ENCODE measurements around the gene PELI1.

PELI1 gene, protein sequence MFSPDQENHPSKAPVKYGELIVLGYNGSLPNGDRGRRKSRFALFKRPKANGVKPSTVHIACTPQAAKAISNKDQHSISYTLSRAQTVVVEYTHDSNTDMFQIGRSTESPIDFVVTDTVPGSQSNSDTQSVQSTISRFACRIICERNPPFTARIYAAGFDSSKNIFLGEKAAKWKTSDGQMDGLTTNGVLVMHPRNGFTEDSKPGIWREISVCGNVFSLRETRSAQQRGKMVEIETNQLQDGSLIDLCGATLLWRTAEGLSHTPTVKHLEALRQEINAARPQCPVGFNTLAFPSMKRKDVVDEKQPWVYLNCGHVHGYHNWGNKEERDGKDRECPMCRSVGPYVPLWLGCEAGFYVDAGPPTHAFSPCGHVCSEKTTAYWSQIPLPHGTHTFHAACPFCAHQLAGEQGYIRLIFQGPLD

DNA sequence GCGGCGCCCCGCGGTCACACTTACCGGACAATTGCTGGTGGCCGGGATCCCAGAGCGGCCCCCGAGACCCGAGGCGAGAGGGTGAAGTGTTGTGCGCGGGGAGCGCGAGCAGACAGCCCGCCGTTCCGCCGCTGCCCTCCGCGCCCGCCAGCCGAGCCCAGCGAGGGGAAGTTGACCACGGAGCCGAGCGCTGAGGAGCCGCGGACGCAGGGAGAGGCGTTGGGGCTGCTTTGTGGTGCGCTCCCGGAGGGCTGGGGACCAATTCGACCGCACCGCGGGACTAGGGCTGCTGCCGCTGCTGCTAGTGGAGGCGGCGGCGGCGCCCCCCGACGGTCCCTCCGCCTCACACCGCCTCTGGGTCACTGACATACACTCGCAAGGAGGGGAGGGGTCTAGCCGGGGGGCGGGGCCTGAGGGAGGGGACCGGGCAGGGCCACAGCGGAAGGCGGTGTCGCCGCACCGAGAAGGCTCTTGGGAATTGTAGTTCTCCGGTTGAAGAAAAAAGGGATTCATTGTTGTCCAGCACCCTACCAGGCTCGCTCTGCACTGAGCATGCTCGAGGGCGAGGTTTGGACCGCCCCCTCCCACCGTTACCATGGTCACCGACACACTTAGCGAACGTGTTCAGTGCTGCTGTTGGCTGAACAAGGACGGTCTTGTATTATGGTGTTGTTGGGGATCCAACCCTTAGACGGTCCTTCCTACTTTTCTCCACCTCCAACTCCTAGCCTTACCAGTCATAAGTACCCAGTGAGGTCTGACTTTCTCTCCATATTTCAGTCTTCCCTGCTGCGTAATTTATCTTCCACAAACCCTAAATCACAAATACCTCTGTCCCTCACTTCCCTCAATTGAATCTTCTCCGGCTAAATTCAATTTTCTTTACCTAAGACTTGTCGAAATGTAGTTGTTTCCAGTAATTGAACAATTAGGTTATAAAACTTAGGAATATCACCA lies at the start of gene PELI1:
Gene PELI1, minus strand, starts transcription at position 364 of the 957 bp plus-strand sequence. CDS start 36,110 bp downstream, outside the sequence.
- DNase-seq: peak; percentile 83

DNA sequence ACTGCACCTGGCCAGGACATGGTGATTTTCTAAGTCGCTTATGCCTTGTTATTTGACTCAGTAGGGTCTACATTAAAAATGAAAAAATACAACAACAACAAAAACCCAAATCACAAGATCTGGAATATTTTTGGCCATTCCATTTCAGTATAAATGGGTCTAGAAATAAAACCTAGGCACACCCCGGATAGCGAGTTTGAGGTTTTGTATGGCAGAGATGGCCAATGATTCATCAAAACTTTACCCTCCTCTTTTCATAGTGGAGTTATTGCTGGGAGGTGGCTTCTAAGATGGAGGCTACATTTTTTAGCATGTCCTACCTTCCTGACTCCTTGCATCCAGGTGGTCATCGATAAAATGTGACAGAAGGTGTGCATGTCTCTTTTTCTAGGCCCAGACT lies 49.3 kb upstream of the PELI1 start:
- no peak for DNase-seq

DNA sequence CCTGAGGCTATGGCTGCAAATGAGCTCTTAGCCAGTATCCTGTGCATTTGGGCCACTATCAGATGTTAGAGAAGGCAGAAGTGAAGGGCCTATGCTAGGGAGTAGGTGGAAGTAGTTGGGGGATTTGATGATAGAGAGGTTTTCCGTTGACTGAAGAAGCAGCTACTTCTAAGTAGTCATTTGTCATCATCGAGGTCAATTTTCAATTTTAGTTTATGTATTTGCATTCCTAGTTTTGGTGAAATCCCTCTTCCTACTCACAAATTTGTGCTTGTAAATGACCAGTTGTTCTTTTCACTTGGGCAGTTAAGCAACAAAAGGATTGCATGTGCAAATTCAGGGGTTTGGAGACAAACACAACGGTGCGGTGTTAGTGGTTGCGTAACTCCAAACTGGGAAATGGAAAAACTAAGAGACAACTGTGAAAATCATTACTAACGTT lies 48.5 kb upstream of the PELI1 start:
- DNase-seq: no peak

DNA sequence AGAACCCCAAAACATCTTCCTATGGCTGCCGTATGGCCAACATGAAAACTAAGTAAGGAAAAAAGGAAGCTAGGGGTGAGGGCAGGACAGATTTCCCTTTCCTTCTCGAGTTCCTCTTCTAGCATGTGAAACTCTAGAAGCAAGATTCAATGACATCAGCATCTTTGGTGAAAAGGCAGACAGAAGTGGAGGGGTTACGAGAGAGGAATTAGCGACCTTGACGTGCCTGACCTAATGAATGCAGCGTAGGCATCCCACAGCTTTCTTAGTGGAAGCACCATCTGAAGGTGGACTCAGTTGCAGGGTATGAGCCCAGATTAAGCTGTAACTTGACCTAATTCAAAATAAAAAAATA lies 47.9 kb upstream of the PELI1 start:
- DNase-seq: no peak

DNA sequence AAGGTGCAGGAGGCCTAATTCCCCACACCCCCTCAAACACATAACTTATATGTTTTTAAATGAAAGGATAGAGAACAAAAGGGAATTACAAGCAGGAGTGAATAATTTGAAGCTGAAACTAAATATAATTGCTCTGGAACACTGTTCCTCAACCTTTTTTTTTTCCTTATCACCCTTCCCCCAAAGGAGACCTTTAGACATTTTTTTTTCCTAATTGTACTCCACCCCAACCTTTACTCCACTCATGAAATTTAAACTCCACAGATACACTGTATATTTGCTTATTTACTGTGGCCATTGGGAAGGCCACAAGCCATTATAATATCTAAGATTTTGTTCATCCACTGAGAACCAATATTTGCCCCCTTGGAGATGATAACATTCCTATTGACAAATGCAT lies 45.4 kb upstream of the PELI1 start:
- DNase-seq: no peak

DNA sequence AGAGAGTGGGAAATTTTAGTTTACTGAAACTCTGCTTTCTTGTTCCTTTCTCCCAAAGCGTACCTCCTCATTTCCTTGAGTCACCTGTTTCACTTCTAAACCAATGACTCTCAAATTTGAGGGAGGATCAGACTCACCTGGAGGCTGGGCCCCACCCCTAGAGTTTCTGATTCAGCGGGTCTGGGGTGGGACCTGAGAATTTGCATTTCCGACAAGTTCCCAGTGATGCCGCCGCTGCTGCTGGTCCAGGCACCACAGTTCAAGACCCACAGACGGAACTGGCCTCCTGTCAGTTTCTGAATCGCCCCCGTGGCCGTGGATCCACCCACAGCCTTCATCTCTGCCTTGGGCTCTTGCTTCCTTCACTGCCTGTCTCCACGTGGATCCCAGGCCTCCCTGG lies 44.9 kb upstream of the PELI1 start:
- no peak for DNase-seq

DNA sequence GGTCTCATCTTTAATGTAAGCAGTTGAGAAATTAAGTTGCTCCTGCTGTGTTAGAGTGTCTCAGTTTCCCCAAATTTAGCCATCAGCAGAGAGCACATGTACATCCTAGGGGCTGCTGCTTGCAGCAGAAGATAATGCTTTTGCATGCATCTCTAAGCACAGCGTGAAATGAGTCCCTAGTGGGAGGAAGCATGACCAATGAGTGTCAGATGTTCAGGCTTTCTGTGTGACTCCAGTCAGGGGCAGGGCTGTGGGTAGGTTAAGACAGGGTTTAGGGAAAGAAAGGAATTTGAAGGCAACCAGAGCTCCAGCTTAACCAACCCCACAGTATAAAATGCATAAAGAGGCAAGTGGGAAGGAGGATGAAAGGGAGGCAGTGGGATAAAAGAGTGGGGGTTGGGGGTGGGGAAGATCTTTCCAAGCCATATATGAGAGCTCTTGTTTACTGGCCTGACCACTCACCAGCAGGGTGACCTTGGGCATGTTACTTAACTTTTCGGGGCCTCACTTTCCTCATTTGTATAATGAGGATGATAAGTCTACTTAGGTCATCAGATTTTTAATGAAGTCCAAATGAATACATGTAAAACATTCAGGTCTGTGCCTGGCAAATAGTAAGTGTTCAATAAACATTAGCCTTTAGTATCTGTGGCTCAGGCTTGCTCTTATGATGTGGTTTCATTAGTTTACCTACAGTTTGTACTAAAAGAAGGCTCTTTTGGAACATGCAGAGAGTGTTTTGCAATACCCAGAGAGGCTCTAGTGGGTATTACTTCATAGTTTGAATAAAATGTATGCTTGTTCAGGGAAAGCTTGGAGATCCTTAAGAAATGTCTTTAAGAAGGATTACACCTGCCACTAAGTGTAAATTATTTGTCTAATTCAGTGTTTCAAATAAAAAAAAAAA lies 42.7 kb upstream of the PELI1 start:
- DNase-seq: no peak

DNA sequence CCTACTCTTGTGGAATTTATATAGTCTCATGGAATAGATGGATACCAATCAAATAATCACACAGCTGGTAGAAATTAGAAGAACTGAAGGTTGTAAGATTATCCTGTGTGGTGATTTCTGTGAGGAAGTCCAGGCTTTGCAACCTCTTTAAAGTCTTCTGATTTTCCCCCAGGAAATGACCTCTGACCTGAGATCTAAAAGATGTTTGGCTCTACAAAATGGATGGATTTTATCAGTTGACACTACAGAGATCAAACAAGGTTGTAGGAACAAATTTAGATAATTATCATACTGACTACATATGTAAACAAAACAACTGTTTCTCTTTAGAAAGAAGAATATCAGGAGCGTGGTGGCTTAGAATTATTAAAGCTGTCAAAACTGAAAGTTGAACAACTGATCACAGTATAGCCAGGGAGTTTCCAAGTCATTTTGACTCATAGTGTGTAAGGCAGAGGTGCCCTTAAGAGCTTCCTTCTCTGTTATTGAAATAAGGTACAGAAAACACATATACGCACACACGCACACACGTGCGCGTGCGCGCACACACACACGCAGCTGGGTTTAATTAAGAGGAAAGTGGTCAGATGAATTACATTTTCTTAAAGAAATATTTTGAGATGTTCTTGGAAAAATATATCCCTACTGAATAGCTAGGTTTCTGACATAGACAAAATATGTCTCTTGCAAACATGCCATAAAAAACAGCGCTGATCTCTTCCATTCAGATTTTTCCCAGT lies 35.5 kb upstream of the PELI1 start:
- no peak for DNase-seq

DNA sequence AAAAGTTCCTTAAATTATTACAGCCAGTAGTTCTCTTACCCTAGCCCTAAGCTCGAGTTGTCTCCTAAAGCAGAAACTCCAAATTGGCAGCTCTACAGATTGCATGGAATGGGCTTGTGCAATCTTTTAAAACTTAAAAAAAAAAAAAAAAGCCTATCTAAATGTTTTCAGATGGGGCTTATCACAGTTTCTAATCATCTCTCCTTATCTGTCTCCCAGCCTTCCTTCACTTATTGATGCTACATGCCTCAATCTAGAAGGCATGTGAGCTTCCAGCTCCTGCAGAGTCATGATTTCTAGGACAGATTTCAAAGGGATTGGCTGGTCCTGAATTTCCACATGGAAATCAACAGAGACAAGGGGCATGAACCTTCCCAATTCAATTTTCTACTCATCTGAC lies 33.1 kb upstream of the PELI1 start:
- no peak for DNase-seq

DNA sequence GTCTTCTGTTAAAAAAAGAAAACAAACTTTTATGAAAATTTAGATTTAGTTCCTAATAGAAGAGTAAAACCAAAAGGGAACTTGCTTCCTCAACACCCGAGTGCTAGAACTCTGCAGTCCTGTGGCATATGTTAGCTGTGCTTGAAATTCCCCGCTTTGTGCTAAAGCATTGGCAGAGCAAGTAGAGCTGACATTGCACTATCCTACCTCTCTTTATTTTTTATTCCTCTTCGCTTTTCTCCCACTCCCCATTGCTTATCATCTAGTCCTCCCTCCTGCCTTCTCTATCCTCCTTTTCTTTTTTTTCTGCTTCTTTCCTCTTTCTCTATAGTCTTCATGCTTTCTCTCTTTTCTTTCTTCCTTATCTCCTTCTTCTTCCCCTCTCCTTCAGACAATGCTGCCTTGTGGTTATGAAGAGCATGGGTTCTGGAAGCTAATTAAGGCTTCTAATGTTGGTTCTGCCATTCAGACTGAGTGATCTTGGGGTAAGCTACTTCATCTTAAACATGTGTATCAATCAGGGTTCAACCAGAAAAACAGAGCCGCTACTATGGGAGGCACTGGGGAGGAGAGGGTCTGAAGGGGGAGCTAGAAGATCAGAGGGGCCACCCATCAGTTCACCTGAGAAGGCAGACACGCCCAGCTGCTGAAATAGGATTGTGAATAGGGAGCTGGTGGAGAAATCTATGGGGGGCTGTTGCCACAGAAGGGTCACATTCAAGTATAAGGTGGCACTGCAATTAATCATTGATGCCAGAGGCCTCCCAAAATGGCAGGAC lies 31.4 kb upstream of the PELI1 start:
- no peak for DNase-seq

DNA sequence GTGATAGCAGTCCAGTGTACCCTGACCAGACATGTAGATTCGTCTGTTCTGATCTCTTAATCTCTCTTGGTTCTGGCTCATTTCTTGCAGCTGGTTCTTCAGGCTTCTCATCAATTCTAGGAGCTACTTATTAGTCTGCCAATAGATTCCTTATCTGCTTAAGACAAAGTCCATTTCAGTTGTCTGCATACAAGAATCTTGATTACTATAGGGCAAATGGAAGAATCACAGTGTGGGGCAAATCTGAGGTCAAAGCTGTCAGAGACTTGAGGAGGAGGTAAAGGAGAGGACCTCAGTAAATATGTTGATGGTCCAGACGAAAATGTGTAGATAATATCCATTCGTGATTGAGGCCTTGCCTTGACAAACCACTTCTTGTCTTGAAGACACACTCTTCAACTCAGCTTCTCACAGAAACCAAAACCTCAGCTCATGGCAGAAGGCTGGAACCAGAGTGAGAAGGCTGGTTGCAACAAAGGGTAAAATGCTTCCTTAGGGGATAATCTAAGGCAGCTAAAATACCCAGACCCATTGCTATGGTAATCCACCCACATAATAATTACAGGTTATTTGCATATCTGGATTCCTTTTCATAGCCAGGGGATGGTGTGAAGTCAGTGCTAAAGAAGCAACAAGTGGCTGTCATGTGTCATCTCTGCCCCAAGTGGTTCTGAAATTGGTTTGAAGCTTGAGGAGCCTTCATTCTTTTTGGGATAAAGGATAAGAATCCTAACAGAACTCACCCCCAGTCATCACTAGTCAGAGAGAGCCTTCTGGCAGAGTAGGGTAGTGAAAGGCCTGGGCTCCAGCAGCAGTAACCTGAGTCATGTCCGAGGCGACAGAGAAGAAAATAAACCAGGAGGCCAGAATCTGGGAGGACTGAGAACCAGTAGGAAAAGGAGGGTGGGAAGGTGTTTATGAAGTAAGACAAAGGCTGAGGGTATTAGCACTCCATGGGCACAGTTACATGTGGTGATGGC lies 29.2 kb upstream of the PELI1 start:
- DNase-seq: no peak

DNA sequence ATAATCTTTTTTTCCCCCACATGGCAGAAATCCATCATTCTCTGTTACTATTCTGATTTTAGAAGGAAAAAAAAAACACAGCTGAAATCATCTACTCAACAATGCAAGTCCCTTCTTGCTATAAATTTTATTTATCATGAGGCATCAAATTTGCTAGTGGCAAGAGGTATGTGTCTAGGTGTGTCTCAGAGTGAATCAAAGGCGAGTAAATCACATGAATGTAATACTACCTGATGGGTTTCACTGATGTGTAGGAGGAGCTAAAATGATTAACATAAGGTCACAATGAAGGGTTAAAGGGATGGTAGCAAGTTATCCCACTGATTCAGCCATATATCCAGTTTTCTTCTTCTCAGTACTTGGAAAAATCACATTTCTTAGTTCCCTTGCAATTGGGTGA lies 24.5 kb upstream of the PELI1 start:
- DNase-seq: no peak

DNA sequence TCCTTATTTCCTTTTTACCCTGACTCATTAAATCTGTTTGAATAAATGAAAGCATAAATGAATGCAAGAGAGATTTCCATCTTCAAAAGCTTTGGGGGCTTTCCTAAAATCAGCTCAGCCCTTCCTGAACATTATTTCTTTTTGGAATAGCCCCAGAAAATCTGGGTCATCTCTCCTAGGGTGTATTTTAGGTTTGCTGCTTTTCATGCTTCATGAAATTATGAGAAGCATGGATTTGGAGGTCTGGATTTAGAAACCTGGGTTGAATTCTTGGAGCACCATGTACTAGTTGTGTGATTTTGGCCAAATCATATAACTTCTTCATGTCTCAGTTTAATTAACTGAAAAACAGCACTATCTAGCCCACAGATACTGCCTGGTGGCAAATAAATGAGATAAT lies 24.0 kb upstream of the PELI1 start:
- no peak for DNase-seq

DNA sequence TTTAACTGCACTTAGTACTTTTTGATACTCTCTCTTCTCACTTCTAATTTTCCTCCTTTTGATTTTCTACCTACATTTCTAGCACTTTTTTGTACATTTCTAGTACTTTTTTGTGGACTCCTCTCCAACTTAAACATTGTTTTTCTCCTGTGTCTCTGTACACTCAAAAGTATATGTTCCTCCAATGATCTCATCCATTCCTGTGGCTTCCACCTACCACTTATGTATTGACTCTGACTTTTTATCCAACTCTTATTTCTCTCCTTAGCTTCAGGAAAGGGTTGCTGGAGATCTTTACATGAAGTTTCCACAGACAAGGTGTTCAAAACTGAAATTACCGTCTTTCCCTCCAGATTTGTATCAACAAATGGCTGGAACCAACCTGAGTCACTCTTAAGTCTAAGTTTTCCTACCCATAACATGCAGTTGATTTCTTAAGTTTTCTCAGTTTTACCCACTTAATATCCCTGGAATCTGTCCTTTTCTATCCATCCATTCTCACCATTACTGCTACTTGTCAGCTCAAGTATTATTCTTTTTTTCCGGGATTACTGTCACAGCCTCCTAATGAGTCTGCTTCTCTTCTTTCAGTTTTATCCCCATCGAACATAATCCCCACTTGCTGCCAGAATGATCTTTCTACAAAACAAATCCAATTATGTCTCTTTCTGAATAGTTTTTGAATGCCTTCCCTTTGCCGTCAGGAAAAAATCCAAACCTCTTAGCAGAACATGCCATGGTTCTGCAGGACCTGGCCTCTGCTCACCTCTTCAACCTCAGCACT lies 22.6 kb upstream of the PELI1 start:
- DNase-seq: no peak

DNA sequence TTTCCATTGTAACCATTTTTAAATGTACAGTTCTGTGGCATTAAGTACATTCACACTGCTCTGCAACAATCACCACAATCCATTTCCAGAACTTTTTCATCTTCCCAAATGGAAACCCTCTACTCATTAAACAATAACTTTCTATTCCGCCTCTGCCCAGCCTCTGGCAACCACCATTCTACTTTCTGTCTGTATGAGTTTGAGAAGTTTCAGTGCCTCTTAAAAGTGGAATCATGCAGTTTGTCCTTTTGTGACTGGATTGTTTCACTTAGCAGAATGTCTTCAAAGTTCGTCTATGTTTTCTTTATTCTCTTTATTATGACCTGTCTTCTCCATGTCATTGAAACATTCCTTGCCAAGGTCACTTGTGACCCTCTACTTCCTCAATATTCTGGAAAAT lies 22.0 kb upstream of the PELI1 start:
- DNase-seq: no peak

DNA sequence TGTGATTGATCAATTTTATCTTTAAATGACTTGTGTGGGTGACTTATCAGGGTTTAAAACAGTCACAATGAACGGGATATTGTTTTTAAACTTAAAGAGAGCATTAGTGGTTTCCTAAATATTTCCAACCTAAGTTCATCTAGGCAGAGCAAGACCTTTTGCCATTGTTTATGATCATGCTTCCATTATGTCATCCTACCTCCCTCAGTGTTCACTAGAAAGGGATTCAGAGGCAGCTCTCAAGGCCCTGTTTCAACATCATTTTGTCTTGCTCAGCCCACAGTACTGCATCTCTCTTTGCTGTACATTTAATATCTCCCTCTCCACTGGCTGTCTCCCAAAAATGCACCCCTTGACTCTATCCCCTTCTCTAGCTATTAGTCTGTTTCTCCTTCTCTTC lies 21.5 kb upstream of the PELI1 start:
- DNase-seq: no peak

DNA sequence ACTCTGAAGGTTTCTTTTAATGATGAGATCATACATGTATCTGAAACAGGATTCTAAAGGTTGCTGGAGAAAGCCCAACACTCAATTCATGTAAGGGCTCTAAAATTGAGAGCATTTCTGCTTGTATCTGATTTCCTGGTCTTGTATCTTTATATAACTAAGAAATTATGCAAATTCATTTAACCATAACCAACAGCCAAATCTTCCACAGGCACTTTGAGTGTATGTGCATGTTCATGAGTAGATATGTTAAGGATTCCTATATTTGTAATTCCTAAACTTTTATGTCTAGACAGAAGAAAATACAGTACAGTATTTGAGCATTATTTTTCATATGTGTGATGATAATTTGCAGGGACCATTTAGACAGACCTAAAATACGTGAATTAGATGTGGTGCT lies 20.4 kb upstream of the PELI1 start:
- no peak for DNase-seq

DNA sequence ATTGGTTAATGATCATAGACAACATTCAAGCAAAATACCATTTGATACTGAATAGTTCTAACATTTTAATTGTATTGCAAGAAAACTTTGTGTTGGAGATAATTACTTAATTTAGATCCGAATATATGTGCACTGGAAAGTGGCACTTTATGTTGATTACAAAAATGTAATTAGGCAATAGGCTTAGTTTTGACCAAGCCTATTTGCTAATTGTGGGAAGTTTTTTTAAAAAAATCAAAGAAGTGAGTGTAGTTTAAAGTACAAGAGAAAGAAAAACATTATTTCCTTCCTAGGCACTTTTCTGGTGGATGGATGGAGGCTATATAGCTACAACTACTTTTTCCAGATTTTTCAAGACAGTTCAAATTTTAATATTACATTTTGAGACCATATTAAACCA lies 18.3 kb upstream of the PELI1 start:
- no peak for DNase-seq

DNA sequence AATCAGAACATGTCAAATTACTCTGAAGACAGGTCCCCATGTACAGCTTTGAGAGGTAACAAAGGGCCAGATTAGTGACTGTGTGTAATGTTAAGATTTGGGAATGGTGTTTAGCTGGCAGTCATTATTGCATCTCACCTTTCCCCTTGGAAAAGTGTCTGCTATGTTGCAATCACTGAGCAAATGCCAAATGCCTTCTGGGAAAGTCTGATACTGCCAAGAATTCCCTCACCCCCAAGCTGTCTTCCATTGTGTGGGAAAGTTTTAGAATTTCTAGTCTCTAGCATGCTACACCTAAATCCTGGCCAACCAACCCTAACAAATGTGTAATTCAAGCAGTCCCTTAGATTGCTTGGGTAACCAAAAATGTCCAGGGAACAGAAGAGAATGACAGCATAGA lies 13.6 kb upstream of the PELI1 start:
- no peak for DNase-seq

All from amniotic stem cell (primary cell).